HG02759 (cell line): ENCODE results near the gene SUPT4H1.

Experiments used
- ATAC-seq: cut with Tn5 transposase; IDR thresholded peaks from one replicate; pipeline ENCODE4 v1.9.1; 2021; ENCODE audit warnings: mild to moderate bottlenecking, moderate library complexity; ENCODE audit not compliant: unreplicated experiment

The SUPT4H1 gene

DNA sequence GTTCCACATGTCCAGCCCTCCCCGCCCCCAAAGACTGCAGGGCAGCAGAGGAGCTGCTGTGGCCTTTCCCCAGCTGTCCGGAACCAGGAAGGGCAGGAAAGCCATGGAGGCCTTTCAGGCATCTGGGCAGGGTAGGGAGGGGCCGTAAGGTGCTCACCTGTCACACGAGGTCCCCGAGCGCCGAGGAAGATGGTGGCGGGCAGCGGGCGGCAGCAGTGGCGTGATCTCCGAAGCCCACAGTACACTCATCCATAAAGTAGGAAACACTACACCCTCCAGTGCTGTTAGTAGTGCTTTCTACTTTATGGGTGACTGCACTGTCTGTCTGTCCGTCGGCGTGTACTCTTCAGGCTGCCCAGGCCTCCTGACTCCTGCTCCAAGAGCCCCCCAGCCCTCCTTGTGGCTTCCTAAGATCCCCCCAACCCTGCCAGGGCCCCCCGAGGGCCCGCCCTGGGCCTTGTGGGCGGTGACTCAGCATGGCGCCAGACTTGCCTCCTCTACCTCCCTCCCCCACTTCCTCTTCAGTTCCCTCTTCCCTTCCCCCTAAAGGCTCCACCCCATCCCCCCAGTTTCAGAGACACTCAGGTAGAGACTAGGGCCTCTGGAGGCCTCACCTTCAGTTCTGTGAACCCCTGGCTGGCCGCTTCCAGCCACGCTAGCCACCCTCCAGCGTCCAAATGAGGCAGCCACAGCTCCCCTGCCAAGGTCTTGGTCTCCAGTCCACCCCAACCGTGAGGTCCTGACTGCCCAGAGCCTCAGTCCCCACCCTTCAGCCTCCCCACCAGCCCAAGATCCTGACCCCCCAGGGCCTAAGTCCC lies 20.8 kb downstream of the SUPT4H1 start:
- no peak for ATAC-seq

DNA sequence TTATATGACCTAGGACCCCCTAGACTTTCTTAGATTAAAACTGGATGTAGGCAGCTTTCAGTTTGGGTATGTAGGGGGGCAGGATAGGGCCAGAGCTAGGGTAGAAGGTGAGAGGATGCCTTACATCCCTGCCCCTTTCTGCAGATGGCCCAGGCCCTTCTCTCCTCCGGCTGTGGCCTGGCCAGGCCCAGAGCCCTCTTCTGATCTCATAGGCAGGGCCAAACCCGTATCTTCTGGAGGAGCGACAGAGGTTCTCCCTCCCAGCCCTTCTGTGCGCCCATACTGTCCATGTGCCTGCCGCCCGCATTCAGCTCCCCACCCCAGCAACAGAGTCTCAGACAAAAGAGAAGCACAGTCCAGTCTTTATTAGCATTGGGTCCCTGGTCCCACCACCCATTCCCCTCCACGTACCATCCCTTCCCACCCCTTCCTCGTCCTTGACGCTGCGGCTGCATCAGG lies 21.4 kb downstream of the SUPT4H1 start:
- no peak for ATAC-seq

DNA sequence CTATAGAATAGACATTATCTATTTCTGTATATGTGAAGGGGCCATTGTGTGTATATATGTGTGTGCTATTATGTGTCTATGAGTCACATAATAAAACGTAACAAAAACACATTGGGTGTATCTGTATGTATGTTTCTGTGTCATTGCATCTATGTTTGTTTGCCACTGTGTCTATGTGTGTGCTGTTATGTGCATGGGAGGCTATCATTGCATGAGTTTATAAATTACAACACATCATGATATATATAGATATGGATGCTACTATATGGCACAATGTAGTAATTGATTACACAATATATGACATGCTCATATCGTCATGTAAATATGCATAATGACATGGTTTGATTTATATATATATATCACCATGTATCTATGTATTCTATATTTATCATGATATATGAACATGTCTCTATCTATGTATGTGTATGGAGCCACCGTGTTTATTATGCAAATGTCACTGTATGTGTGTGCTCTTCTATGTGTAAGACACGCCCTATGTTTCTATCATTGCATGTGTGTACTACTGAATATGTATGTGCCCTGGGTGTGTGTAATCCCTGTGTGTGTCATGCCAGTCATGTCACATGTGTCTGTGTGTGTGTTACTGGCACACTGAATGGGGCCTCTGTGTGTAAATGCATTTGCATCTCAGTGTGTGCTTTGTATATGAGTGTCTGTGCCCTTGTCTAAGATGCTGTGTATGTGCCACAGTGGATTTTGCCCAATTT lies 22.0 kb downstream of the SUPT4H1 start:
- ATAC-seq = peak; percentile 1

DNA sequence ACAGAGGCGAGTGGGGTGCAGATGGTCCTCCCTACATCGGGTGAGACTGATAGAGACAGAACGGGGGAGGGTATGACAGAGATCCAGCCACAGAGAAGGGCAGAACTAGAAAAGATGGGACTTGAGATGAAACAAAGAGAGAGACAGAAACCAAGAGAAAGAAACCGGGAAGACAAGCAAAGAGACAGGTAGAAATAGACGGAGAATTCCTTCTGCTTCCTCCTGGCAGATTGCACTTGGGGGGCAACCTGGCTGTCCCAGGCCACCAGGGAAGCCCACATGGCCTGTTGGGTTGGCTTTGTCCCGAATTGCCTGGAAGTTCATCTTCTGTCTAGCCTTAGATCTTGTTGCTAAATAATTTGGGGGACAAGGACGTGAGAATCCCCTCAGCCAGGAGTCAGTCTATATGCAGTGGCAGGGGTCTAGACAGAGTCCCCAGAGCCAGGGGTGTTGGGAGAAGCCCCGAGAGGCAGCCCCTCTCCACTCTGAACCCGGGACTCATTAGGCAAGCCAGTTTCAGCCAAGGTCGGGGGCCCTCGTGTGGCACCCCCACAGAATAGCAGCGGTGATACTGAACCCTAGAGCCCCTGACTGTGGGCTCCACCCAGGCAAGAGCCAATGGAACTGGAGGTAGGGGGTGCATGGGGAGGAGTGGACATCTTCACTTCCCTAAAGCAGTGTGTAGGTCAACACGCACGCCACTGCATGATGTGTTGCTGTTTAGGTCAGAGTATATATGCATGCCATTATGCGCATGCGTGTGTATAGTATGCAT lies 22.8 kb downstream of the SUPT4H1 start:
- peak; percentile 39 for ATAC-seq

DNA sequence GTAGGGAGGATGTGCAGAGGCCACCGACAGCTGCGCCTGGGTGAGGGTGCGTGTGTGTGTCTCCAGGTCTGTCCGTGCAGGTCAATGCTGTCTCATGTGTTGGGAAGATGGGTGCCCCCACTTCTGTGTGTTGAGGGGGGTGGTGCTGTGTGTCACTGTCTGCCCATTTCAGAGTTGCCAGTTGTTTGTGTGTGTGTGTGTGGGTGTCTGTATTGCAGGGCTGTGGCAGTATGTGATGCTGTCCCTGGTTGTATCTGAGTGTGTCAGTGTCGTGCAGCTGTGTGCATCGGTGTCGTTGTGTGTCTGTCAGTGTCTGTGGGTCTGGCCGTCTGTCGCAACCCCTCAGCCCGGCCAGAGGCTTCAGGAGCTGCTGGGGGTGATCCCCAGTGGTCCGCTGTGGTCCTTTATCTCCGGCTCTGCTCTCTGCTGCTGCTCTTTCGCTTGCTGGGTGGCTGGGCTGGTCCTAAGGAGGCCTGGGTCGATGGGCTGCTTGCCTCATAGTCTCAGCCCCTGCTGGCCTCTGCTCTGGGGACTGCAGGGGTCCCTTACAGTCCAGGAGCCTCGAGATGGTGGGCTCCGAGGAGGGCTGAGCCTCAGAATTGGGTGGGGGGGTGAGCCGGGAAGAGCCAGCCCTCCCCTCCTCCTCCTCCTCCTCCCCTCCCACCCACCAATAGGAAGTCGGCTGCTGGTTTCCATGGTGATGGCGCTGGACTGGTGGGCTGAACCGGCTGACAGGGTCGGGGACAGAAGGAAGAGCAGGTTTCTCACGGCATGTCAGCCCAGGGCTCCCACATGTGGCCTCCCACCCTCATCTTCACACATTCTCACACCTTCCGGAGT lies 23.6 kb downstream of the SUPT4H1 start, which contains the start of gene TSPOAP1:
TSS of gene TSPOAP1 (minus strand) at position 601 of the 840 bp plus-strand sequence. CDS start 875 bp downstream, outside the sequence.
- peak; percentile 2 for ATAC-seq

DNA sequence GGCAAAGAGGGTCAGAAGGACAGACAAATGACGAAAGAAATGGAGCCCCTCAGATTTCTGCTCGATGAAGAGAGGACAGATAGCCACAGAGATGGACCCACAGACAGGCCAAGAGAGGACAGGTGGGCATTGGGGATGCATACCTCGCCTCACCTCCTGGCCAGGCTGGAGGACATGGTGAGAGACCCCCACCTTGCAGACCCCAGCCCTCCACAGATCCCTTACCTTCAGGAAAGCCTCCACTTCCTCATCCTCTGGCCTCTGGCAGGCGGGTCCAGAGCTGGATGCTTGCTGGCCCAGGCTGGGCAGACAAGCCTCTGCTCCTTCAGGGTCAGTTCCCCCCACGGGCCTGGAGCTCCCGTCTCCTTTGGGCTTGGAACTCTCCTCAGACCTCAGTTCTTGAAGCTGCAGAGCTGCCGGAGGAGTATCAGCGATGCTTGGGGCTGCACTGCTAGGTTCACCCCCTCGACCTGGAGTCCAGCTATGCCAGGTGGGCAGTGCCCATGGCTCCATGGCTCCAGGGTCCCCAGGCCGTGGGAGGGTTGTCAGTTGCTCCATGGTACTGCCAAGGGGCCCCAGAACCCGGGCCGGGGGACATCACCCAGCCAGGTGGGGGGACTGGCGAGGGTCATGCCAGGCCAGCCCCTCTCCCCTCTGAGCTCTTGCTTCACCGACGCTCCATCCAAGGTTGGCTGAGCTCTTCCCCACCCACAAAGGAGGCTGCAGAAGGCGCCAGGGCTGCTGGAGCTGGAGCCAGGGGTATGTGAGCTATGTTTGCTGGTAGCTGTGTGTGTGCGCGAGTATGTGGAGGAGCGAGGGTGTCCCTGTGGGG lies 24.4 kb downstream of the SUPT4H1 start:
- no peak for ATAC-seq

DNA sequence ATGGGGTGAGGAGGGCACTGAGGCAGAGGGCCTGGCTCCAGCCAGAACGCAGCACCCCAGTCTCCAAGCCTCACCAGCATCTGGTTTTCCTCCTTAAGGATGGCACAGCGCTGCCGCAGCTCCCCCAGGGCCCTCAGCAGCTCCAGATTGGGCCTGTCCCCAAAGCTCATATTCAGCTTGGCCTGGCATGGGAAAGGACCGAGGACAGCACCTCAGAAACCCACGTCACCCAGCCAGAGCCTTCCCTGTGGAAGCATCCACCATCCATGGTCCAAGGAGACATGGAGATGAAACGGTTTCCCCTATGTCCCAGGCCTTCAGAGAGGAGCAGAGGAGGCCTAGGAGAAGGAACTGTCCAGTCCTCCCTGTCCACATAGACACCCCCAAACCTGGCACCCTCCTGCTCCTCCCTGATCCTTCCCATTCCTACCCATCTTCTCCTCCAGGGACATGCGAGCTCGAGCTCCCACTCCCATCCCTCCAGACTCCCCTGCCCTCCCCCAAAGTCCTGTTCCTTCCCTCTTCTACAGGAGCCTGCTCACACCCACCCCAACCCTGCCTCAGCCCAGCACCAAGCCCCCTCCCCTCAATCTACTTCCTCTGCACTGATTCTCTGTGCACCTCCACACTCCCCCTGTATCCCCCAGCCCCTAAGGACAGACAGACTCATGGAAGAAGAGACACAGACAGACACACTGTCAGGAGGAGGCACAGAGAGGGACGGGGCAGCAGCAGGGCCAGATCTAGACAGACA lies 25.2 kb downstream of the SUPT4H1 start:
- ATAC-seq = no peak

DNA sequence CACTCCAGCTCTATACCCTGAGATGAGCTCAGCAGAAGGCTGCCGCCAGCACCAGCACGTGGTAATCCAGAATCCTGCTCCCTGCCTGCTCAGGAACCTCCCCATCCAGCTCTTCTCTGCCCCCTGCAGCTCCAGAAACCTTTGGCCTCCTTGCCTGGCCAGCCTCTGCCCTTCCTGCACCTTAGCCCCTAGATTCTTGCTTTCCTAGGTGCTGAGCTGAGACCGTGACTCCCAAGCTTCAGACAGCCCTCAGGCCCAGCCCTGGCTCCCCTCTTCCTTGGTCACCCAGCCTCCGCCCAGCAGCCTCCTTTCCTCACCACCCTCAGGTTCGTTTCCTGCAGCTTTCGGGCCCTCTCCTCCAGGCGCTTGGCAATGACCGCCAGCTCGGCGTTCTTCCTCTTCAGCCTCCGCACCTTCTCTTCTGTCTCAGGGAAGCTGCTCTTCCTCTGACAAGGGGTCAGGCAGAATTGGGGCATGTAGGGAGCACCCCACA lies 26.0 kb downstream of the SUPT4H1 start:
- no peak for ATAC-seq

DNA sequence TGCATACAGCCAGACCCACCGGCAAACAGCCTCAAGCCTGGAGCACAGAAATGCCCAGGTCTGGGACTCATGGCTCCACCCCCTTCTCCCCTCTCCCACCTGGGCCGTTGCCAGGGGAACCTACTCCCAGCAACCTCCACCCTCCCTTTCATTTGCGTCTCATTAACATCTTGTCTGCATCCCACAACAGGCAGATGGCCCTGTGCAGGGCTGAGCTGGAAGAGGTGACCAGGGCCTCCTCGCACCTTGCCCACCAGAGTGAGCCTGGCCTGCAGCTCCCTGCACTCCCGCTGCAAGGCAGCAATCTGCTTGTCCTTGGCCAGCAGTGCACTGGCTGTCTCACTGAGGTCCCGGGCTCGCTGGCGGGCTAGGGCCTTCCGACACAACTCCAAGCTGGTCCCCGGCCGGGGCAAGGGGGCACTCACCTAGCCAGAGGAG lies 26.7 kb downstream of the SUPT4H1 start:
- ATAC-seq = no peak

DNA sequence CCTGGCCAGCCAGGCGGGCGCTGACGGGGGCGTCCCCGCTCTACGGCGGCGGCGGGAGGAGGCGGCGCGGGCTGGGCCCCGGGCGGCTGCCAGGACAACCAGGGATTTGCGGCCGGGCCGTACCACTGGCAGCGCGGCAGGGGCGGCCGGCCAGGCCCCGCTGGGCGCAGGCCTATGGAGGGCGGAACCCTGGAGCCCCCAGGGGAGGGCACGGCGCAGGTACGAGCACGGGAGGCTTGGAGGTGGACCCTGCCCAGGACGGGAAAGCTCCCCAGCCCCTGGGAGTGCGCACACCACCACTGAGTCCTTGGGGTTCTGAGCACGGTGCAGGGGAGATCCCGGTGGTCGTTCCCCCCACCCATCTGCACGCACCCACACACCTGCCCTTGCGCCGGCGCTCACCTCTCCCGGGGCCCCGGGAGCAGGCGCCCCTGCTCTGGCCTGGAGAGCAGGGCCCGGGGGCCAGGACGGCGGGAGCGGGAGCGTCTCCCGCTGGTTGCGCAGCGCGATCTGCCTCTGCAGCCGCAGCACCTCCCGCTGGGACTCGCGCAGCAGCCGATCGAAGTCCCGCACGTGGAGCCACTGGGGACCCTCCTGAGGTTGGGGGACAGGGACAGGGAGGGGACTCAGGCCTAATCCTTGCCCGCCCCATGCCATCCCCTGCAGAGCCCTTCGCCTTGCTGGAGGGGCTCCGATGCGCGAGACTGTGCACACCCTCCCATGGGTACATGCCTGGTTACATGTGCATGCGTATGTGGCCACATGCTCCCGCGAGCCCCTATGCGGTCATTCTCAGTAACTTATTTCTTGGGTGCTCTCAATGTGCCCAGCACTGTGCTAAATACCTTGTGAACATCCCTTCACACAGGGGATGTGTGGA lies 27.4 kb downstream of the SUPT4H1 start:
- ATAC-seq = no peak

DNA sequence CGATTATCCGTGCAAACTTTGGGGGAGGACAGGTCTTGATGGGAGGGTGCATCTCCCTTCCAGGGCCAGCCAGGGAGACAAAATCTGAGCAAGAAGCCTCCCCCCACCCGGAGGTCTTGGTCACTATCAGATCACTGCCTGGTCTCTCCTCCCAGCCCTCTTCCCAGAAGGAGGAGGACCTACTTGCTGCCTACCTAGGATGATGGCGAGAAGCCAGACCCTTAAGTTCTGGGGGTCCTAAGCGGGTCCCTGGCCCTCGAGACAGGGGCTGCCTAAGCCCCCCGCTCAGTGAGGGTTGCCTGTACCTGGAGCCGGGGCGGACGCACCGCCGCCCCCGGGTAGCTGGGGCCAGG lies 28.0 kb downstream of the SUPT4H1 start:
- ATAC-seq = no peak

DNA sequence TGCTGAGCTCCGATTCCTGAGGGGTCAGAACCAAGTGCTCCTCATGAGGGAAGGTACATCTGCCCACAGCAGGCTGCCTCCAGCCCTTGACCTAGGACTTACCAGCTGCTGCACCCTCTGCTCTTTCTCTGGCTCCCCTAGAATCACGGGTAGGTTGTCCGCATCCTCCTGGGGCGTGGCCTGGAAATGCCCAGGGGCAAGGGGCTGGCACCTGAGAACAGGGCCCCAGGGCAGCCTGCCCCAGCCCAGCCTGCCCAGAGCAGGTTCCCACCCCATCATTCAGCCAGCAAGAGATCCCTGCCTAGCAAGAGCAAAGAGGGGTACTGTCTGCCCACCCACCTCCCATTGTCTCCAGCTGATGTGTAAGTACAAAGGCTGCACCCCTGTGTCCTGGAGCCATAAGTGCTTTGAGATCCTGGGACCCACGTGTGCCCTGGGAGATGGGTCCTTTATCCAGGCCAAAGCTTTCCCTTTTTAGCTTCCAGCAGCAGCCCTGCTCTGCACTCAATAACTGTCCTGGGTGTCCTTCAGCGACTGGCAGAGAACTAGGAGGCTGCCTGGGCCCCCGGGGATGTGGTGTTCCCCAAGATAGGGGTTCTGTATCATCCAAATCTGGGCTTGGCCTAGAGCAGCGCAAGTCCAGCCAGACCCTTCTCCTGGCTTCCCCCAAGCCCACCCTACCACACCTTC lies 28.5 kb downstream of the SUPT4H1 start:
- no peak for ATAC-seq

DNA sequence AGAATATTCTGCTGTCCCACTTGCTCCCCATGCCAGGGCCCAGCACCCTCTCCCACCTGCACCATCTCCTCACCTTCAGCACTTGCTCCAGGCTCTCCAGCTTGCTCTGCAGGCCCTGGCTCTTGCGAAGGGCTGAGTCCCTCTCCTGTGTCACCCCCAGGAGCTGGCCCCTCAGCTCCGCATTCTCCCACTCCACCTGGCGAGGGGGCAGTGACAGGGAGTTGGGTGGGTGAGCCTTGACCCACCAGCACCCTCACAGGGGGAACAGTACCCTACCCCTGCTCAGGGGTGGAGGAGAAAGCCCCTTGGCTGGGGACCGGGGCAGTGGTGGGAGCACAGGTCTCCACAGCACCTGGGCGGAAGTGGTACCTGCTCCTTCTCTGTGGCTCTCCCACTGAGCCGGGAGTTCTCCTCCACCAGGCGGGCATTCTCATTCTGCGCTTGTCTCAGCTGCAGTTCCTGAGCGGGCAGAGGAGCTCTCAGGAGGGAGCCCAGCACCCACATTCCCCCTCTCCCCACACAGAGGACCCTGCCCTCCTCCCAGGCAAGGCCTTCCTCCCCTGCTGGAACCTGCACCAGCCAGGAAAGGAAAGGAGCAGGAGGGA lies 29.3 kb downstream of the SUPT4H1 start:
- ATAC-seq = no peak

DNA sequence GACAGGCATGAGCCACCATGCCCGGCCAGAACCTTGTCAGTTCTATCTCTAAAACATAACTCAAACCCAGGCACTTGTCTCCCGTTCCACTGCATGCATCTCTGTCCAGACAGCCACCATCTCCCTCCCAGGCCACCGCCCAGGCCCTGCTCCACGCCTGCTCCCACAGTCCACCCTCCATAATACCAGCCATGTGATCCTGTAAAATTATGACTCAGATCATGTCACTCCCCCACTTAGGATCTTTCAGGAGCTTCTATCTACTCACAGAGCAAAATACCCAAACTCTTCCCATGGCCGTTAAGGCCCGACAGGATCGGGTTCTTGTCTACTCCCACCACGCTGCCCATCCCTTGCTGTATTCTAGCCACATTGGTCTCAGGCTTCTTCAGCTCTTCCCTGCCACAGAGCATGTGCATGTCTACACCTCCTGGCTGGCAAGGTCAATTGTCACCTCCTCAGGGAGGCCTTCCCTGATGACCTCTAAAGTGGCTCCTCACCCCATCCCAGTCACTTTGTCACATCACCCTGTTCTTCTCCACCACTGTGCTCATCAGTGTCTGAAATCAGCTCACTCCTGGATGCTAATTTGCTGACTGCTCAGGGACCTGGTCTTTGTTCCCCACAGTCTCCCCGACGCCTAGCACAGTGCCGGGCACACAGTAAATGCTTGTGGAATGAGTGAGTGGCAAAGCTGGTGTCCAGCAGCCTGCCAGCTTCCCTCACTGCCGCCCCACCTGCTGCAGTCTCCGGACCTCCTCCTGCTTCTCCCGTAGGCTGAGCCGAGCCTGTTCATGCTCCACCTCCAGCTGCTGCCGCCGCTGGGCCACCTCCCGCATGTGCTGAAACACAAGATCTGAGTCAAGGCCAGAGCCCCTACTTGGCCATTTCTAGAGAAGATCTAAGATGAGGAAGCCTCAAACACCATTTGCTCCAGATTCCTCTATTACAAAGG lies 30.2 kb downstream of the SUPT4H1 start:
- ATAC-seq = no peak

DNA sequence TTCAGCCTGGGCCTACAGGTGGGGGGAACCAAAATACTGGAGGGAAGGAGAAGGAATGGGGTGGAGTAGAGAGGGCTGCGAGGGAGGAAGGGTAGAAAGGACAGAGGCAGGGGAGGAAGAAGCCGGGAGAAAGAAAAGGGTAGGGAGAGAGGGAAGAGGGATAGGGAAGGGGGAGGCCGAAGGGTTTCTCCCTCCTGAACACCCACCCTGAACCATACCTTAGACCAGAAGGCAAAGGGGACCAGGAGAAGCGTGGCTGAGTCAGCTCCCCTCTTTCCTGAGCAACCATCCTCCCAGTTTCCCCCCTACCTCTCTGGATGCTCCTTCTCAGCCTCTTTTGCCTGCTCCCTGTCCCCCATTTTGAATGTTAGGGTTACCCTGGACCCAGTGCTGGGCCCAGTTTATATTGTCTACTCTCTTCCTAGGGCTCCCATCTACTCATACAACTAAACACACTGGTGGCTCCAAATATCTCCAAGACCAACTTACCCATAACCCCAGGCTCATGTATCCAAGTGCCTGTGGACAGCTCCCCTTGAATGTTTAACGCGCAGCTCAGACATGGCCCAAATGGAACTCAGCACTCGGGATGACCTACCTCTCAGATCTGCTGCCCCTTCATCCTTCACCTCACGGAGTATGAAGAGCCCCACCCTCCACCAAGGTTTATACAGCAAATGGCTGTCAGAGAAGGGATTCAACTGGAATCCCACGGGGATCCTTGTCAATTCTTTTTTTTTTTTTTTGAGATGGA lies 31.3 kb downstream of the SUPT4H1 start:
- no peak for ATAC-seq
